Measurements from ENCODE around the gene DPAGT1. TPM values are rescaled to one million over a fixed set of nuclear protein-coding genes. Genes with fewer than 3 reads are reported as not detected.
A peak's percentile ranks its signal among the peaks of the same experiment; 100 is the strongest.

Gene DPAGT1
- total RNA-seq, 1 experiment from 2014 or later, result 63.5 TPM

DNA sequence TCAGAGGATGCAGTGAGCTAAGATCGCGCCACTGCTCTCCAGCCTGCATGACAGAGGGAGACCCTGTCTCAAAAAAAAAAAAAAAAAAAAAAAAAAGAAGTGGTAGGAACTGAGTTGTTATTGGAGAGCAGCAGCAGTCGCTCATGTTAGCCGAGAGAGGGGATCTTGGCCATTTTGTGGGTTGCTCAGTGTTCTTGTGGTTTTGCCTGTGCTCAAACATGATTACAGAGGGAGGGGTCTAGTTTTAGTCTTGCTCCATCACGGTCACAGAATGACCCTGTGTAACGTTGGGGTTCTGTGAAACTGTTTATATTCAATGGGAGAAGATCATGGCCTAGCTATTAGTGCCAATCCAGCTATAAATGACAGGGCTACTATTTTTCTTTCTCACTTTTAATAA lies 1.9 kb downstream of the DPAGT1 start:
- Mint-ChIP-seq H3K9me3 (no peaks in the 10 kb centered on the region), H3K36me3 (peaks cover 27% of the 10 kb centered on the region), H3K4me3 (peak overlapping the region; percentile 92; the same call in 1 of the 2 replicates), H3K27me3 (ENCODE audit: low read depth) (no peaks in the 10 kb centered on the region), H3K27ac (no peak overlapping the region), H3K4me1 (peaks cover 27% of the 10 kb centered on the region)
- ATAC-seq, result no peak
- TF ChIP-seq, protein P1, sequence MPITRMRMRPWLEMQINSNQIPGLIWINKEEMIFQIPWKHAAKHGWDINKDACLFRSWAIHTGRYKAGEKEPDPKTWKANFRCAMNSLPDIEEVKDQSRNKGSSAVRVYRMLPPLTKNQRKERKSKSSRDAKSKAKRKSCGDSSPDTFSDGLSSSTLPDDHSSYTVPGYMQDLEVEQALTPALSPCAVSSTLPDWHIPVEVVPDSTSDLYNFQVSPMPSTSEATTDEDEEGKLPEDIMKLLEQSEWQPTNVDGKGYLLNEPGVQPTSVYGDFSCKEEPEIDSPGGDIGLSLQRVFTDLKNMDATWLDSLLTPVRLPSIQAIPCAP (CRISPR knock-in tag; IDR thresholded peaks at IDR 0.05), result no peak
- TF ChIP-seq GABPB1 (CRISPR knock-in tag; IDR thresholded peaks at IDR 0.05) (no peak), NFATC4 (CRISPR knock-in tag; IDR thresholded peaks at IDR 0.05) (no peak), ZNF671 (CRISPR knock-in tag; IDR thresholded peaks at IDR 0.05) (no peak), GRHL2 (CRISPR knock-in tag; IDR thresholded peaks at IDR 0.05; ENCODE audit: insufficient replicate concordance, severe bottlenecking) (no peak), NFE2L1 (CRISPR knock-in tag; IDR thresholded peaks at IDR 0.05) (no peak), ZNF121 (CRISPR knock-in tag; IDR thresholded peaks at IDR 0.05) (no peak)
- TF ChIP-seq, protein P2, sequence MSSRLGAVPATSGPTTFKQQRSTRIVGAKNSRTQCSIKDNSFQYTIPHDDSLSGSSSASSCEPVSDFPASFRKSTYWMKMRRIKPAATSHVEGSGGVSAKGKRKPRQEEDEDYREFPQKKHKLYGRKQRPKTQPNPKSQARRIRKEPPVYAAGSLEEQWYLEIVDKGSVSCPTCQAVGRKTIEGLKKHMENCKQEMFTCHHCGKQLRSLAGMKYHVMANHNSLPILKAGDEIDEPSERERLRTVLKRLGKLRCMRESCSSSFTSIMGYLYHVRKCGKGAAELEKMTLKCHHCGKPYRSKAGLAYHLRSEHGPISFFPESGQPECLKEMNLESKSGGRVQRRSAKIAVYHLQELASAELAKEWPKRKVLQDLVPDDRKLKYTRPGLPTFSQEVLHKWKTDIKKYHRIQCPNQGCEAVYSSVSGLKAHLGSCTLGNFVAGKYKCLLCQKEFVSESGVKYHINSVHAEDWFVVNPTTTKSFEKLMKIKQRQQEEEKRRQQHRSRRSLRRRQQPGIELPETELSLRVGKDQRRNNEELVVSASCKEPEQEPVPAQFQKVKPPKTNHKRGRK (CRISPR knock-in tag; IDR thresholded peaks at IDR 0.05; ENCODE audit: borderline replicate concordance), result no peak
- TF ChIP-seq, protein P3, sequence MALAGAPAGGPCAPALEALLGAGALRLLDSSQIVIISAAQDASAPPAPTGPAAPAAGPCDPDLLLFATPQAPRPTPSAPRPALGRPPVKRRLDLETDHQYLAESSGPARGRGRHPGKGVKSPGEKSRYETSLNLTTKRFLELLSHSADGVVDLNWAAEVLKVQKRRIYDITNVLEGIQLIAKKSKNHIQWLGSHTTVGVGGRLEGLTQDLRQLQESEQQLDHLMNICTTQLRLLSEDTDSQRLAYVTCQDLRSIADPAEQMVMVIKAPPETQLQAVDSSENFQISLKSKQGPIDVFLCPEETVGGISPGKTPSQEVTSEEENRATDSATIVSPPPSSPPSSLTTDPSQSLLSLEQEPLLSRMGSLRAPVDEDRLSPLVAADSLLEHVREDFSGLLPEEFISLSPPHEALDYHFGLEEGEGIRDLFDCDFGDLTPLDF (CRISPR knock-in tag; IDR thresholded peaks at IDR 0.05), result no peak
- TF ChIP-seq, protein P4, sequence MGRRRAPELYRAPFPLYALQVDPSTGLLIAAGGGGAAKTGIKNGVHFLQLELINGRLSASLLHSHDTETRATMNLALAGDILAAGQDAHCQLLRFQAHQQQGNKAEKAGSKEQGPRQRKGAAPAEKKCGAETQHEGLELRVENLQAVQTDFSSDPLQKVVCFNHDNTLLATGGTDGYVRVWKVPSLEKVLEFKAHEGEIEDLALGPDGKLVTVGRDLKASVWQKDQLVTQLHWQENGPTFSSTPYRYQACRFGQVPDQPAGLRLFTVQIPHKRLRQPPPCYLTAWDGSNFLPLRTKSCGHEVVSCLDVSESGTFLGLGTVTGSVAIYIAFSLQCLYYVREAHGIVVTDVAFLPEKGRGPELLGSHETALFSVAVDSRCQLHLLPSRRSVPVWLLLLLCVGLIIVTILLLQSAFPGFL (CRISPR knock-in tag; IDR thresholded peaks at IDR 0.05; ENCODE audit: borderline replicate concordance), result no peak
- TF ChIP-seq, protein P5, sequence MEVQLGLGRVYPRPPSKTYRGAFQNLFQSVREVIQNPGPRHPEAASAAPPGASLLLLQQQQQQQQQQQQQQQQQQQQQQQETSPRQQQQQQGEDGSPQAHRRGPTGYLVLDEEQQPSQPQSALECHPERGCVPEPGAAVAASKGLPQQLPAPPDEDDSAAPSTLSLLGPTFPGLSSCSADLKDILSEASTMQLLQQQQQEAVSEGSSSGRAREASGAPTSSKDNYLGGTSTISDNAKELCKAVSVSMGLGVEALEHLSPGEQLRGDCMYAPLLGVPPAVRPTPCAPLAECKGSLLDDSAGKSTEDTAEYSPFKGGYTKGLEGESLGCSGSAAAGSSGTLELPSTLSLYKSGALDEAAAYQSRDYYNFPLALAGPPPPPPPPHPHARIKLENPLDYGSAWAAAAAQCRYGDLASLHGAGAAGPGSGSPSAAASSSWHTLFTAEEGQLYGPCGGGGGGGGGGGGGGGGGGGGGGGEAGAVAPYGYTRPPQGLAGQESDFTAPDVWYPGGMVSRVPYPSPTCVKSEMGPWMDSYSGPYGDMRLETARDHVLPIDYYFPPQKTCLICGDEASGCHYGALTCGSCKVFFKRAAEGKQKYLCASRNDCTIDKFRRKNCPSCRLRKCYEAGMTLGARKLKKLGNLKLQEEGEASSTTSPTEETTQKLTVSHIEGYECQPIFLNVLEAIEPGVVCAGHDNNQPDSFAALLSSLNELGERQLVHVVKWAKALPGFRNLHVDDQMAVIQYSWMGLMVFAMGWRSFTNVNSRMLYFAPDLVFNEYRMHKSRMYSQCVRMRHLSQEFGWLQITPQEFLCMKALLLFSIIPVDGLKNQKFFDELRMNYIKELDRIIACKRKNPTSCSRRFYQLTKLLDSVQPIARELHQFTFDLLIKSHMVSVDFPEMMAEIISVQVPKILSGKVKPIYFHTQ (CRISPR knock-in tag; IDR thresholded peaks at IDR 0.05), result no peak
- TF ChIP-seq, protein P6, sequence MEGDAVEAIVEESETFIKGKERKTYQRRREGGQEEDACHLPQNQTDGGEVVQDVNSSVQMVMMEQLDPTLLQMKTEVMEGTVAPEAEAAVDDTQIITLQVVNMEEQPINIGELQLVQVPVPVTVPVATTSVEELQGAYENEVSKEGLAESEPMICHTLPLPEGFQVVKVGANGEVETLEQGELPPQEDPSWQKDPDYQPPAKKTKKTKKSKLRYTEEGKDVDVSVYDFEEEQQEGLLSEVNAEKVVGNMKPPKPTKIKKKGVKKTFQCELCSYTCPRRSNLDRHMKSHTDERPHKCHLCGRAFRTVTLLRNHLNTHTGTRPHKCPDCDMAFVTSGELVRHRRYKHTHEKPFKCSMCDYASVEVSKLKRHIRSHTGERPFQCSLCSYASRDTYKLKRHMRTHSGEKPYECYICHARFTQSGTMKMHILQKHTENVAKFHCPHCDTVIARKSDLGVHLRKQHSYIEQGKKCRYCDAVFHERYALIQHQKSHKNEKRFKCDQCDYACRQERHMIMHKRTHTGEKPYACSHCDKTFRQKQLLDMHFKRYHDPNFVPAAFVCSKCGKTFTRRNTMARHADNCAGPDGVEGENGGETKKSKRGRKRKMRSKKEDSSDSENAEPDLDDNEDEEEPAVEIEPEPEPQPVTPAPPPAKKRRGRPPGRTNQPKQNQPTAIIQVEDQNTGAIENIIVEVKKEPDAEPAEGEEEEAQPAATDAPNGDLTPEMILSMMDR (IDR thresholded peaks at IDR 0.05), result no peak
- CTCF ChIA-PET, result interaction anchor here (1.0 to 1.6 kb wide), 2 partner anchors 21 to 32 kb away, joined by 3 to 5 read pairs; partner anchors contain the start of genes HINFP and VPS11
- POLR2A ChIA-PET, result interaction anchor here (0.6 kb wide), 1 partner anchor 48 kb away, joined by 3 read pairs; no protein-coding TSS in a partner anchor
- DNase-seq (ENCODE audit: low spot score), result no peak

DNA sequence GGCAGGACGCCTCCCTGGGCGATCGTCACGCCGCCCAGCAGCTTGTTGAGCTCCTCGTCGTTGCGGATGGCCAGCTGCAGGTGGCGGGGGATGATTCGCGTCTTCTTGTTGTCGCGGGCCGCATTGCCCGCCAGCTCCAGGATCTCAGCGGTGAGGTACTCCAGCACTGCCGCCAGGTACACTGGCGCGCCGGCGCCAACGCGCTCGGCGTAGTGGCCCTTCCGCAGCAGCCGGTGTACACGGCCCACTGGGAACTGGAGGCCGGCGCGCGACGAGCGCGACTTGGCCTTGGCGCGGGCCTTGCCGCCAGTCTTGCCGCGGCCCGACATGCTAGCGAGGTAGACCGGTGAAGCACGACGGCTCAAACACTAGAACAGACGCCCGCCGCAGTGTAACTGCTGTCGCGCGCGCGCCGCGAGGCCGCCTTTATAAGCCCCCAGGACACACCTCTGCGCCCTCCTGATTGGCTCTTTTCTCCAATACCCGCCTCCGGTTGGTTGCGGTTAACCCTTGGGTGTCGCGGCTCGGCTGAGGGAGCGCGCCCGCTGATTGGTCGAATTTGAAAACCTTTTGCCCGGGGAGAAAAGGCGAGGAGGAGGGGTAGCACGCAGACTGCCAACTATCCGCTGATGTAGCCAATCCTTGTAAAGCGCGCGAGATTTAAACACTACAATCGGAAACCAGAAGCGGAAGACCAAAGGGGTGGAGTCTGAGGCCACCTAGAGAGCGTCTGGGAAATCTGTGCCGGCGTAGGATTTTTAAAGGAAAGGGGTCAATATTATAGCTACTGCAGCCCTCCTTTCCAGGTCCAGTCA lies 6.4 kb downstream of the DPAGT1 start:
- ChIA-PET POLR2A (interaction anchor here (0.6 to 2.6 kb wide), 8 partner anchors 10 to 243 kb away, joined by 3 to 12 read pairs (median 4); partner anchors contain the start of genes C2CD2L, HMBS and VPS11), CTCF (interaction anchor here (0.6 to 2.1 kb wide), 10 partner anchors 11 to 405 kb away, joined by 3 to 8 read pairs (median 3); partner anchors contain the start of genes C1QTNF5, C2CD2L, HMBS and NLRX1)
- H3K4me1 Mint-ChIP-seq, result peaks cover 29% of the 10 kb centered on the region
- peak overlapping the region; percentile 94 for H3K4me3 Mint-ChIP-seq
- peak; percentile 90 for ATAC-seq
- DNase-seq (ENCODE audit: low spot score), result peak; percentile 99
- no peaks in the 10 kb centered on the region for H3K27me3 Mint-ChIP-seq (ENCODE audit: low read depth)
- peak overlapping the region; percentile 84 for H3K27ac Mint-ChIP-seq
- peaks cover 51% of the 10 kb centered on the region for H3K36me3 Mint-ChIP-seq
- H3K9me3 Mint-ChIP-seq, result no peaks in the 10 kb centered on the region
- TF ChIP-seq CREB1 (CRISPR knock-in tag; IDR thresholded peaks at IDR 0.05), result peak; percentile 69; the same call in 1 of the 2 replicates
- no peak for TF ChIP-seq GRHL2 (CRISPR knock-in tag; IDR thresholded peaks at IDR 0.05; ENCODE audit: insufficient replicate concordance, severe bottlenecking)
- TF ChIP-seq KAT7 (CRISPR knock-in tag; IDR thresholded peaks at IDR 0.05; ENCODE audit: borderline replicate concordance), result no peak
- TF ChIP-seq ZNF138 (CRISPR knock-in tag; conservative IDR thresholded peaks at IDR 0.05), result peak; percentile 56; the same call in 1 of the 2 replicates
- peak; percentile 79; the same call in 1 of the 2 replicates for TF ChIP-seq TP53 (CRISPR knock-in tag; IDR thresholded peaks at IDR 0.05)
- TF ChIP-seq, protein P7, sequence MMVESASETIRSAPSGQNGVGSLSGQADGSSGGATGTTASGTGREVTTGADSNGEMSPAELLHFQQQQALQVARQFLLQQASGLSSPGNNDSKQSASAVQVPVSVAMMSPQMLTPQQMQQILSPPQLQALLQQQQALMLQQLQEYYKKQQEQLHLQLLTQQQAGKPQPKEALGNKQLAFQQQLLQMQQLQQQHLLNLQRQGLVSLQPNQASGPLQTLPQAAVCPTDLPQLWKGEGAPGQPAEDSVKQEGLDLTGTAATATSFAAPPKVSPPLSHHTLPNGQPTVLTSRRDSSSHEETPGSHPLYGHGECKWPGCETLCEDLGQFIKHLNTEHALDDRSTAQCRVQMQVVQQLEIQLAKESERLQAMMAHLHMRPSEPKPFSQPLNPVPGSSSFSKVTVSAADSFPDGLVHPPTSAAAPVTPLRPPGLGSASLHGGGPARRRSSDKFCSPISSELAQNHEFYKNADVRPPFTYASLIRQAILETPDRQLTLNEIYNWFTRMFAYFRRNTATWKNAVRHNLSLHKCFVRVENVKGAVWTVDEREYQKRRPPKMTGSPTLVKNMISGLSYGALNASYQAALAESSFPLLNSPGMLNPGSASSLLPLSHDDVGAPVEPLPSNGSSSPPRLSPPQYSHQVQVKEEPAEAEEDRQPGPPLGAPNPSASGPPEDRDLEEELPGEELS (CRISPR knock-in tag; IDR thresholded peaks at IDR 0.05), result peak; percentile 24; the same call in 1 of the 2 replicates
- TF ChIP-seq, protein P8, sequence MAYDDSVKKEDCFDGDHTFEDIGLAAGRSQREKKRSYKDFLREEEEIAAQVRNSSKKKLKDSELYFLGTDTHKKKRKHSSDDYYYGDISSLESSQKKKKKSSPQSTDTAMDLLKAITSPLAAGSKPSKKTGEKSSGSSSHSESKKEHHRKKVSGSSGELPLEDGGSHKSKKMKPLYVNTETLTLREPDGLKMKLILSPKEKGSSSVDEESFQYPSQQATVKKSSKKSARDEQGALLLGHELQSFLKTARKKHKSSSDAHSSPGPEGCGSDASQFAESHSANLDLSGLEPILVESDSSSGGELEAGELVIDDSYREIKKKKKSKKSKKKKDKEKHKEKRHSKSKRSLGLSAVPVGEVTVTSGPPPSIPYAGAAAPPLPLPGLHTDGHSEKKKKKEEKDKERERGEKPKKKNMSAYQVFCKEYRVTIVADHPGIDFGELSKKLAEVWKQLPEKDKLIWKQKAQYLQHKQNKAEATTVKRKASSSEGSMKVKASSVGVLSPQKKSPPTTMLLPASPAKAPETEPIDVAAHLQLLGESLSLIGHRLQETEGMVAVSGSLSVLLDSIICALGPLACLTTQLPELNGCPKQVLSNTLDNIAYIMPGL (CRISPR knock-in tag; IDR thresholded peaks at IDR 0.05), result peak; percentile 93

Measured in WTC11 (cell line).